ENCODE results near the gene PANK3.

- TF ChIP-seq CTCF (IDR thresholded peaks at IDR 0.05; ENCODE audit: insufficient read depth, low read depth, low read length) (no peak), EZH2 (IDR thresholded peaks at IDR 0.05; ENCODE audit: insufficient read depth, low read length) (no peak)
Observed at GRCh38 chr5:168613996-168614395, 34.8 kb upstream of the PANK3 start.

Data from astrocyte (in vitro differentiated cells and primary cell).